ENCODE results near the gene THTPA.

The THTPA gene

DNA sequence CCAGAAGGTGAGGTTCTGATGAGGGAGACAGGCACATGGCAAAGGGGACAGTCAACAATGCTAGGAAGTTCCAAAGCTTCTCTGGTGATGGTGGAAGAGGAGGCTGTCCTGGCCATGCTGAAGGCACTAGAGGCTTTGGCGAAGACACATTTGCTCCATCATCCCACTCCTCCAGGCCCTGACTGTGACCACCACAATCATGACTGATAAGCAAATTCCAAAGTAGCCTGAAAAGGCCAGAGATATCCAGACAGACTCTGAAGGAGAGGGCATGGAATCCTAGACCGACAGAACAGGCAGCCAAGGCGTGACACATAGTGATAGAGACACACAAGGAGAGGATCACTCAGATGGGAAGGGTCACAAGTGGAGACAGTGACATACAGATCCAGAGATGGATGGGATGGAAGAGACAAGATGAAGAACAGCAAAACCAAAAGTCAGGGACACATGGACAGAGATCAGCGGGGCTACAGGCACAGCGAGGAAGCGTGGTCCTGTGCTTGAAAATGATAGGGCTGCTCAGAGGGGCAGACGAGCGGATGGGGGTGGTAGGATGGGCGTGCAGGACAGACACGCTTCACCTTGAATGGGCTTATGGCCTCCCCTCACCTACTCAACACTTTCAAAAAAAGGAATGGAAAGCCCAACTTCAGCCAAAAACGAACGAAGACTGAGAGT lies 5.8 kb upstream of the THTPA start:
- H3K4me3 ChIP-seq, result peak overlapping the region; percentile 34 to 59 (median 53)
- peak overlapping the region in 5 of 21 experiments; percentile 56 to 75 (median 71) for H3K27ac ChIP-seq

DNA sequence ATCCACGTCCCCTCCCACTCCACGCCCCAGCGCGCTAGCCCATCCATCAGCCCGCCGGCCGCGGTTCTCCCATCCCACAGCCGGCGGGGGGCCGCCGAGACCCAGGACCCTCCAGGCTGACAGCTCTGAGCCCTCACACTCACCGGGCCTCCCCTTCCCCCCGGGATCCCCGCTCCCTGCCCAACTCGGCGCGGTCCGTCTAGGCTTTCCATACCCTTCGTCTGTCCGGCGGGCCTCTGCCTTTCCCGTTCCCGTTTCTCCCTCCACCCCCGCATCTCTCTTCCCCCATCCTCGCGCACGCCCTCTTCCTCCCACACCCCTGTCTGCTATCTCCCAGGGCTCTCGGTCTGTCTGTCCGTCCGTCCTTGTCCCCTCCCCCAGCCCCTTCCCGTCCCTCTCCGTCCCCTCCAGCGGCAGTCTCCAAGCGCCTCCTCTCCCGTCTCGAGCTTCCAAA lies 5.2 kb upstream of the THTPA start:
- peak overlapping the region in 17 of 21 experiments; percentile 3 to 75 (median 55) for H3K27ac ChIP-seq

DNA sequence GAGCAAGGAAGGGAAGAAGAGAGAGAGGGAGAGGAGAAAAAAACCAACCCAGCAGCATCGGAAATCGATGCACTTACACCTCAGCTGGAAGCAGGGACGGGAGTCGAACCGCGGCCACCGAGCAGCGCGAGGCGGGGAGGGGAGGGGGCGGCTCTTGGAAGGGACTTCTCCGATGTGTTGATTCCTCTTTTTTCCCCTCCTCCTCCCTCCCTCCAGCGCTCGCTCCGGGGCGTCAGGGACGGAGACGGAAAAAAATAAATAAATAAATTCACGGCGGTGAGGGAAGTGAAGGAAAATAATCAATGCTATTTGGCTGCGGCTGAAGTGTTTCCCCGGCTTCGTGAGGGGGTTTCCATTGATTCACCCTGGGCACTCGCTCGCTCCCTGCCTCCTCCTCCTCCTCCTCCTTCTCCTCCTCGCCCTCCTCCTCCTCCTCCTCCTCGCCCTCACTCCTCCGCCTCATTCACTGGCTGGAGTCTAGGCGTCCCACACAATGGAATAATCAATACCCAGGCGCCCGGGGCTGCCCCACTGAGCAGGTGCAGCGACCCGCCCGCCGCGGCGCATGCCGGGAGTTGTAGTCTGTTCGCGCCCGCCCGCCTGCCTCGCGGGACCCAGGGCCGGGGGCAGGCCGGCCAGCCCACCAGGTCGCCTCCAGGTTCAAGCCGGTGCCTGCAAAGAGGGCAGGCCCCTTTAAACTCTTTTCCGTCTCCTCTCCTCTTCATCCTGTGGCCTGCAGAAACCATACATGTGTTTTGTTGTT lies 4.6 kb upstream of the THTPA start, which contains the start of gene ZFHX2:
Gene ZFHX2, minus strand, starts transcription at position 500 of the 763 bp plus-strand sequence. CDS start 16,440 bp downstream, outside the sequence.
- peak within 1 kb of the TSS; percentile 34 to 59 (median 53) for H3K4me3 ChIP-seq
- H3K27ac ChIP-seq, result peak within 1 kb of the TSS in 18 of 21 experiments; percentile 3 to 75 (median 51)

More for the DNA sequence above, 5.2 kb upstream of the THTPA start:
- peak overlapping the region; percentile 34 to 59 (median 53) for H3K4me3 ChIP-seq

DNA sequence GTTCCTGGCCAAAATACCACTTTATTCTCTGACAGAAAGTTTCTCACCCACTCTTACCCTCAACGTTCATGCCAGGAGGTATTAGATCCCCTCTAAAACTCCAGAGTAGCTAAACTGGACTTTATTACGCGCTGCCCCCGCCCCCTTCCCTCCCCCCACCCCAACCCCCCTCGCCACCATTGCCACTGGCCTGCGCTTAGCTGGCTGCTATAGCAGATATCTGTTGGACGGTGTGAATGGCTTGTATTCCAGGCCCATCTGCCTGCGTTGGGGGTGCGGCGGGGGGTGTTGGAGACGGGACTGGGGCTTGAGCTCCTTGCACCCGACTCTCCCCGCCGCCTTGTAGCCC lies 564 bp upstream of the THTPA start:
- peak overlapping the region; percentile 85 to 99 (median 96) for H3K27ac ChIP-seq
- H3K4me3 ChIP-seq, result peak overlapping the region; percentile 50 to 93 (median 86)

DNA sequence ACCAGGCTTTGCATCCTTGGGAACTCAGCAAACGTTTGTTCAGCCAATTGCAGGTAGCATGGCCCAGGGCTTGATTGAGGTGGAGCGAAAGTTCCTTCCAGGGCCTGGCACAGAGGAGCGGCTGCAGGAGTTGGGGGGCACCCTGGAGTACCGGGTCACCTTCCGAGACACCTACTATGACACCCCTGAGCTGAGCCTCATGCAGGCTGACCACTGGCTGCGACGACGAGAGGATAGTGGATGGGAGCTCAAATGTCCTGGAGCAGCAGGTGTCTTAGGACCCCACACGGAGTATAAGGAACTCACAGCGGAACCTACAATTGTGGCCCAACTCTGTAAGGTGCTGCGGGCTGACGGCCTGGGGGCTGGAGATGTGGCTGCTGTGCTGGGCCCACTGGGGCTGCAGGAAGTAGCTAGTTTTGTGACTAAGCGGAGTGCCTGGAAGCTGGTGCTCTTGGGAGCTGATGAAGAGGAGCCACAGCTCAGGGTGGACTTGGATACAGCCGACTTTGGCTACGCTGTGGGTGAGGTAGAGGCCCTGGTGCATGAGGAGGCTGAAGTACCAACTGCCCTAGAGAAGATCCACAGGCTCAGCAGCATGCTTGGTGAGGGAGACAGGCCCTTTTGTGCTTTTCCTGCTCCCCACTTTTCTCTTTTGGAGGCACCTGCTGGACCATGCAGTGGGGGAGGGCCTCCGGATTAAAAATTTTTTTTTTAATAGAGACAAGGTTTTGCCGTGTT lies 799 bp downstream of the THTPA start:
- peak overlapping the region; percentile 85 to 99 (median 96) for H3K27ac ChIP-seq
- H3K4me3 ChIP-seq, result peak overlapping the region; percentile 50 to 93 (median 86)

DNA sequence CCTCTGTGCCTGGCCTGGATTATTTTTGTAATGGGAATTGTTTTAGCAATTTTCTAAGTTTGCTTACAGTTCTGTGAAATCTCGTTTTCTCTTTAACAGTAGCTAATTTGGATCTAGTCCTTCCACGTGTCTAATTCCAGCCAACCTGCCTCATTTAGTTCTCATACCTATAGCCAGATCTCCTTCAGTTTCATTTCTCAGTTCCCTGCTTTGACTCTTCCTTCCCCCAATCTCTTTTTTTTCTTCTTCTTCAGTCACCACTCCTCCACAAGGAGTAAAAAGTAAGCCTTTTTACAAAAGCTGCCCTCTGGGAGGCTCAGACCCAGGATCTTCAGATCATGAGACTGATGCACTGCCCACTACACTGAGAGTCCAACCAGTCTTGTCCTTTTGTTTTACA lies 1.4 kb downstream of the THTPA start:
- H3K27ac ChIP-seq, result peak overlapping the region in 6 of 21 experiments; percentile 2 to 96 (median 75)
- peak overlapping the region in 1 of 7 experiments; percentile 89 for H3K4me3 ChIP-seq

DNA sequence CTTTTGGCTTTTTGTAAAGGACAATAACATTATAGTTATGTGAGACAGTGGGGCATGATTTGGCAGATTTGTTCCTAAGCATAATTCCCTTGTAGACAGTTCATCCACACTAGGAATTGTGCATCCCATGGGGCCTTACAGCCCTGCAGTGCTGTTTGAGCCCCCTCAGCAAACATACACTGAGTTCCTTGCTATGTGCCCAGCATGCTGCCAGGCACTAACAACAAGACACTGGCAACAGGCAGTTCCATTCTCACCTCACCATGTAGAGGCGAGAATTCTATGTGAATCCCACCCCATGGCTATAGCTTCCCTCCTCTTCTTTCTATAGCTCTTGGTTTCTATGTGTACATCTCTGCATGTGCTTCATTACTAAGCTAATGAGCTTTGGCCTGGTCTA lies 1.9 kb downstream of the THTPA start:
- Histone ChIP-seq H3K4me3 (no peak overlapping the region), H3K27ac (peak overlapping the region in 4 of 21 experiments; percentile 2 to 96 (median 39))

DNA sequence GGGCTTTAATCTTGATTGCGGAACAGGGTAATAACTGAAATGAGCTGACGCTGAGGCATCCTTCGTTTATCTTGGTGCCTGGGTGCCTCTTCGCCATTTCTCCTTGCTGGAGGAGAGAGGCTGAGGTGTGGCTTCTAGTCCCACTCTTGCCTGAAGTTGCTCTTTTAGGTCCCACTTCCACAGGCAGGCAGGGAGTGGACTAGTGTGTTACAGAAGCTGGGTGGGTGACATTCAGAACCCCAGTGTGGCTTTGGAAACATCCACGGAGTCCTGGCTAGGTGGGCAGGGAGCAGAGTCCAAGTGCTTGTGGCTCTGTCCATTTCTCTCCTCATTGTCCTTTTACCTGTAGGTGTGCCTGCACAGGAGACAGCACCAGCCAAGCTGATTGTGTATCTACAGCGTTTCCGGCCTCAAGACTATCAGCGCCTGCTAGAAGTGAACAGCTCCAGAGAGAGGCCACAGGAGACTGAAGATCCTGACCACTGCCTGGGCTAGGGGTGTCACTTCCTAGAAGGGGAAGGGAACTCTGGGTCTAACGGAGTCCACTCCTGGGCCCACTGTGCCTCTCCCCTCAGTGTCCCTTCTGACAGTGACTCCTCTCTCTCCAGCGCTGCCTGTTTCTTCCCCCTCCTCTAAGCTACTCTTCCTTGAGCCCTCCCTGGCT lies 2.4 kb downstream of the THTPA start:
- H3K27ac ChIP-seq, result no peak overlapping the region
- no peak overlapping the region for H3K4me3 ChIP-seq

DNA sequence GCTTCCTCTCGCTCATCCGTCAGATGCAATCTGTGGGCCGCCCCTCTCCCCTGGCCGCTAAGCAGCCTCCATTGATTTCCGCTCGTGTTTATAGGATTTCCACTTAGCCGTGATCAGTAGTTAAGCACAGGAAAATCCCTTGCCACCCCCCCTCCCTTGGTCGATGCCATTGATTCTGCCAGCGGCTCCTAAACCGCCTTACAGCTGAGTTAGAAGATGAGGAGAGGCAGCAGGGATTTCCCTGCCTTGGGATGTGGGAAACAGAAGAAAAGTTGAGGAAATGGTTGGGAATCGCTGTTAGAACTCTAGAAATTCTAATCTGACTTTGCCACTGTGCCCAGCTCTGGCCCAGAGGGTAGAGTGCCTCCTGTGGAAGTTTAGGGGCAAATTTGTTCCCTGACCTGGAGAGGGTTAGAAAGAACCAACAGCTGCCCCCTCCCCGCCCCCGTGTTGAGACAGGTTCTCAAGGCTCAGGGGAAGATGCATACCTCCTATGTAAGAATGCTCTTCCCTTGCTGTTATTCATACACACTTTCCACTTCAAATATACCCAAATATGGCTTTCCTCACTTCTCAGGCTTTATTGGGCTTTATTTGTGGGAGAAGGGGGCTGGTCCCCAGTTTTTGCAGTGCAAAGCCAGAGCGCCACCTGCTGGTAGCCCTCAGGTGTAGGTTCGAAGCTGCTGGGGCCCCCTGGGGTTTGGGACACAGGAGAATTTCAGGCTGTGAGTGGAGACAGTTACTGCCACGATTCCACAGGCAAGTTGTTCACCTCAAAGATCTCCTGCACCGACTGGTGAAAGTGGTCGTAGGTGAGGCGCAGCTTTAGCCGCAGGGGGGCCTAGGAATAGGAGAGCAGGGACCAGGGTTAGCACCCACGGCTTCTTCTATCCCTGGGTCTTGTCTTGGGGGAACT lies 3.2 kb downstream of the THTPA start:
- no peak overlapping the region for H3K4me3 ChIP-seq
- no peak overlapping the region for H3K27ac ChIP-seq

DNA sequence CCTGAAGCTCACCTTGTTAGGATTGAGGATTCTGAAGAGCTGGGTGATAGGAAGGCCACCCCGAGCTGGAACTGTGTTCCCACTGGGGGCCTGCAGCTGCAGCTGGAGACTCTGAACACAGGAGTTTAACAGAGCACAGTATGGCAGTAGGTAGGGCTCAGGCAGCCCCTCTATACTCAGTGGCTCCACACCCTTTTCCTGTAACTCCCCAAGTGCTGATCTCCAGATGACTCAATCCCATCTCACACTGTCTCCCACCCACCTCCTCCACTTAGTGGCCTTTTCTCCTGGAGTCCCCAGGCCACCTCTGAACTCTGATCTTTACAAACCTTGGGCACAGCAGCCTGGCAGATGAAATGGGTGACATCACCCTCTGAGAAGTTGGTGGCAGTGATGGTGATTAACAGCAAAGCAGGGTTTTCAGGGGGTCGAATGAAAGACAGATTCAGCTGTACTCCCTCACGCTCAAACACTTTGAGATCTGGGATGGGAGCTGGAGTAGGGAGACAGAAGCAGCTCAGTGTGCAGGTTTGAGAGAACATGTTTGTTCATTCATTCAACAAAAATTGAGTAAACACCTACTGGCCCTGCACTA lies 4.0 kb downstream of the THTPA start:
- Histone ChIP-seq H3K4me3 (no peak overlapping the region), H3K27ac (no peak overlapping the region)

DNA sequence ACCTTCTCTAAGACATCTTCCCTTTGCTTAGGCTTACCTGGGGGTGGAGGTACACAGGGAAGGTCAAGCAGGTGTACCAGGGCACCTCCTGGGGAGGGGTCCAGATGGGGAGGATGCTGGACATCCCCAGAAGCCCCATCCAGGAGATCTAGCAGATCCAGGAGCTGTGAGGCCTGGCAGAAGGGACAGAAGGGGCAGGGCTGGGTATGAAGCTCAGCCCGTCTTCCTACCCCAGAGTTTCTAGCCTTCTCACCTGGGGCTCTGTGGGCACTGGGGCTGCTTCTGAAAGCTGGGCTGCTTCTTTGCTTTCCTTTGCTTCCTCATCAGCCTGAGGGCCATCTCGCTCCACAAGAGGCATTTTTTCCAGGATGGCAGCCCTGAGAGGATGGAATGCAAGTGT lies 5.2 kb downstream of the THTPA start:
- Histone ChIP-seq H3K27ac (peak overlapping the region in 1 of 21 experiments; percentile 50), H3K4me3 (no peak overlapping the region)

DNA sequence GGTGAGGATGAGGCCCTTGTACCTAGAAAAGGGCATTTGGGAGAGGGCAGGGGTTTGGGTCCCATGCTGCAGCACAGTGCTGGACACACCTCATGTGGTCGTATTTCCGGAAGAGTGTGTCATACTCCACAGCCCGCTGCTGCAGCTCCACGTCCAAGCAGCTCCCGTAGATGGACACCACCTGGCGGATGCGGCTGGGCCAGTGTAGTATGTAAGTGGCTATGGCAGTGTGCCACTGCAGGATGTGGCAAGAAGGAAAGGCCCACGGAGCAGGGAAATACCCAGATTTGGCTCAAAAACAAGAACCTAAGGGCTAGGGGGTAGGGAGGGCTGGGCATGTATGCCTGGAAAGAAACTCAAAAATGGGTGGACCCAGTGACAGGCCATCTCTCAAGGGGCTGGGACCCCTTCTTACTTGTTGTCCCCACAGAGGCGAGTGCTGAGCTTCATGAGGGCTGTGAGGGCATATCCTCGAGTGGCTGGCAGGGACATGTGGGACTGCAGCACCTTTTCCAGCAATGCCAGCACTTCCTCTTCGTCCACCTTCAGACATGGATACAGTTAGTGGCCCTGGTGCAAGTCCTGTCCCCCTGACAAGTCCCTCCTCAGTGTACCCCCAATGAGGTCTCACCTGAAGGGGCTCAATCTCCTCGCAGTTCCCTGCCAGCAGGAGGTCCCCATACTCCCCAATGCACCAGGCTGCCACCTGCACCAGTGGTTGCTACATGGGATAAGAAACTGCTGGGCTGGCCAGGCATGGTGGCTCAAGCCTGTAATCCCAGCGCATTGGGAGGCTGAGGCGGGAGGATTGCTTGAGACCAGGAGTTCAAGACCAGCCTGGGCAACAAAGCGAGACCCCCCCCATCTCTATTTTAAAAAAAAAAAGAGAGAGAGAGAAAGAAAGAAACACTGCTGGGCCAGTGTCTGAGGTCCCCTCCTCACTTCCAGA lies 6.1 kb downstream of the THTPA start:
- Histone ChIP-seq H3K27ac (no peak overlapping the region), H3K4me3 (no peak overlapping the region)

DNA sequence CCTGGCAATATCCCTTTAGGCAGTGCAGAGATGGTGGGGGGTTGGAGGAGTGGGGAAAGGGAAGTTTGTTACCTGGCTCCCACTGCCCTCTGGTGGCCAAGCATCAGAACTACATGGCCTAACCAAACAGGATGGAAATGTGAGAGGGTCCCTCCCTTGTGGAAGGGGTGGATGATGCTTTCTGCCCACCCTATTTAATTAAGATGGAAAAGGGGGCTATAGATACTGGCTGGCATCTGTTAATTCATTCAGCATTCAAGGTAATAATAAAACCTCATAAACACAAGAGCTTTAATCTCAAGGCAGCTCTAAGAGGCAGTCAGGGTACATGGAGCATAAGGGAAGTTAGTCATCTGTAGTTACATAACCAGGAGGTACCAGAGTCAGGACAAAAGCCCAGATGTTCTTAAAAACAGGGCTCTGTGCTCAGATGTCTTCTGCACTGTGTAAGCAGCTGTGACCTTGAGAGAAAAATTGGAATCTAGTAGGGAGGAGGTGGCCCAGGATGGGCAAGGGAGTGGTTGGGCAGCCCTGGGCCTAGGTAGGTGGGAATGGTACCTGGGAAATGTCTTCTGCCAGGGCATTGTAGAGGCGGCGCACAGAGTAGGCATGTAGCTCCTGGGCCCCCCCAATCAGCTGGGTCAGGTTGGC lies 6.9 kb downstream of the THTPA start:
- no peak overlapping the region for H3K4me3 ChIP-seq
- no peak overlapping the region for H3K27ac ChIP-seq

DNA sequence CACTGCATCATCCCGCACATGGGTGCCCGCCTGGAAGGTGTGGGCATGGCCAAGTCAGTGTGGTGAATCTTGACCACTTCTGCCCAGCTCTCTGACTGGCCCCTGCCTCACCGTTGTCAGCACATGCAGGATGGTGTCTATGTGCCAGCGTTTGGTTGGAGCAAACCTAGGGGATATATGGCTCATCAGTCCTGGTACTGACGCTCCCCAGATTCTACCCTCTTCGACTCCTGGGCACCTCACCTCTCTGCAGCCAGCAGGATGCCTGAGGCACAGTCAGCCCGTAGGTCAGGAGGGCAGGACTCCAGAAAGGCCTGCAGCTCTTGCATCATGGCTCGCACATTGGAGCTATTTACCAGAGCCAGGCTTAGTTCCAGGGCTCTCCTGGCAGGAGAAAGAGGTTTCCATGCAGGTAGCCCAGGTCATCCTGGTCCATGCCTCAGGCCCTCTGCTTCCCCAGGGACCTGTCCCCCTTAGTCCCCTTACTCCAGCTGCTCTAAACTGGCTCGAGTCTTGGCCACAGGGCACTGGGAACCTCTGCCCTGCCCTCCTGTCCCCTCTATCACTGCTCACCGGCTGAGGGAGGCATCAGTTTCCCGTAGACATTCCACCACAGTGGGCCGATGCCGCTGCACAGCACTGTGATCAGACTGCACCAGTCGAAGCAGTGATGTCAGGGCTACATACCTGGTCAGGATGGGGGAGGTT lies 7.6 kb downstream of the THTPA start:
- Histone ChIP-seq H3K4me3 (no peak overlapping the region), H3K27ac (no peak overlapping the region)

DNA sequence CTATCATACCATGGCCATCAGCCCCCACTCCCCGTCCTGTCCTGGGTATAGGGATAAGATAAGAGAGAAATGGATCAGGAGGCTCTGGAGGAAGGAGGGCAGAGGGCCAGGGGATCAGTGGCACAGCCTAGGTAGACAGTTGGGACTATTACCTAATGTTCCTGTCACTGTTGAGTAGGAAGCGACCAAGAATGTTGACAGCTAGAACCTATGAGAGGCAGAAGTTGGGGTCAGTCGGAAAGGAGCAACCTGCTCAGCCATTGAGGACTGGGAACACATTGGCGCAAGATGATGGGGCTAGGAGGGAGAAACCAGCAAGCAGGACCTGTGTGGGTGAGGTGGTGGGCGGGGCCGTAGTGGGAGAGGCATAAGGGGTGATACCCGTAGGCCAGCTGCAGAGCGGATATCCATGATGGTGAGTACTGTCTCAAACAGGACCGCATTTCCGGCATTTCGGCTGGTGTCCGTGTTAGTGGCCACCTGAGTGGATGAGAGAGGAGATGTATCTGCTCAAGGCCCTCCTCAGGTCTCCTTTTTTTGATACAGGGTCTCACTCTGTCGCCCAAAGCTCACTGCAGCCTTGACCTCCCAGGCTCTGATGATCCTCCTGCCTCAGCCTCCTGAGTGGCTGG lies 8.2 kb downstream of the THTPA start:
- H3K27ac ChIP-seq, result no peak overlapping the region
- no peak overlapping the region for H3K4me3 ChIP-seq

DNA sequence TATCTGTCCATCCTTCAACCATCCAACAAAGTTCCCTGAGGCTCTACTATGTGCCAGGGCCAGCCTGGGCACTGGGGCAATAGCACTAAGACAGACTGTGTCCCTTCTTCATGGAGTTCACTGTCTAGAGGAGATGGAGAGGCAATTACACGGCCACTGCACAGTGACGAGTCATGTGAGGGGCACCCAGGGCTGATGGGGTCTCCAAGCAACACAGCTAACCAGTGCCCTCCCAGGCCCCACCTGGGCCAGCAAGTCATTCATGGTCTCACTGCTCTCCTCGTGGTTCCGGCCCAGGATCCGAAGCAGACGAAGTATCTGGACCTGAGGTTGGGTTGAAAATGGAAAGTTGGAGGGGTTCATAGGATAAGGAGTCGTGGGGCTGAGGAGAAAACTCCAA lies 8.8 kb downstream of the THTPA start:
- Histone ChIP-seq H3K4me3 (no peak overlapping the region), H3K27ac (no peak overlapping the region)
